Activated CD4-positive, alpha-beta T cell treated with anti-CD3 and anti-CD28 coated beads, Interleukin-2, amount 10 ng/mL, durations not matched to agents 7 days and 5 days (primary cell): ENCODE data around the gene TMEM80. TPM values are rescaled to one million over a fixed set of nuclear protein-coding genes. Genes with fewer than 3 reads are reported as not detected.

Experiments used
- CTCF ChIA-PET: fragments of 350-600 bp; sonication (Branson Sonifier 250); formaldehyde crosslinking; loops from one replicate; lab custom pipeline; 2021; ENCODE audit warnings: antibody characterized with exemption; lab: Charles Lee
- POLR2A ChIA-PET: fragments of 350-600 bp; sonication (Branson Sonifier 250); formaldehyde crosslinking; loops from one replicate; lab custom pipeline; 2021; ENCODE audit warnings: antibody characterized with exemption; lab: Charles Lee
- DNase-seq: peaks from one replicate; pipeline ENCODE4 v3.0.0-alpha.2; 2020
- H3K27ac Mint-ChIP-seq: one replicate; pipeline ENCODE4 v1.8.0; 2021; ENCODE audit warnings: mild to moderate bottlenecking, moderate library complexity, mixed read lengths
- H3K27me3 Mint-ChIP-seq: one replicate; pipeline ENCODE4 v1.8.0; 2021; ENCODE audit warnings: mixed read lengths
- H3K36me3 Mint-ChIP-seq: one replicate; pipeline ENCODE4 v1.8.0; 2021; ENCODE audit warnings: low read depth, mixed read lengths
- H3K4me1 Mint-ChIP-seq: one replicate; pipeline ENCODE4 v1.8.0; 2021; ENCODE audit warnings: mixed read lengths
- H3K4me3 Mint-ChIP-seq: one replicate; pipeline ENCODE4 v1.8.0; 2021; ENCODE audit warnings: mild to moderate bottlenecking, moderate library complexity, mixed read lengths
- H3K9me3 Mint-ChIP-seq: one replicate; pipeline ENCODE4 v1.8.0; 2021; ENCODE audit warnings: mixed read lengths
- total RNA-seq, 2 experiments: library from RNA; stranded (reverse); gene quantifications; one replicate each; pipeline ENCODE4 v1.2.3, GENCODE V29; 2021

TMEM80 gene
- total RNA-seq, 2 experiments from 2014 or later = 39.1 to 44.7 TPM

GRCh38 chr11:704781-705645 lies 9.4 kb downstream of the TMEM80 start:
- CTCF ChIA-PET = interaction anchor here (0.7 to 1.7 kb wide), 5 partner anchors 9 to 455 kb away, joined by 3 to 7 read pairs (median 3); partner anchors contain the start of genes DEAF1 and TMEM80
- Mint-ChIP-seq H3K27ac (no peak overlapping the region), H3K27me3 (peaks cover 8% of the 10 kb centered on the region), H3K36me3 (peaks cover 5% of the 10 kb centered on the region), H3K9me3 (no peaks in the 10 kb centered on the region), H3K4me1 (peaks cover 5% of the 10 kb centered on the region), H3K4me3 (no peak overlapping the region)
- no peak for DNase-seq
- POLR2A ChIA-PET = interaction anchor here (1.3 kb wide), 1 partner anchor 9 kb away, joined by 4 read pairs; the partner anchor contains the start of gene TMEM80

- ChIA-PET CTCF (interaction anchor here (0.9 to 1.7 kb wide), 4 partner anchors 10 to 455 kb away, joined by 3 to 7 read pairs (median 3); partner anchors contain the start of genes DEAF1 and TMEM80), POLR2A (no interaction called here)
- no peak within 1 kb of the TSS for H3K4me3 Mint-ChIP-seq
- H3K27ac Mint-ChIP-seq = no peak within 1 kb of the TSS
- H3K27me3 Mint-ChIP-seq = peaks cover 8% of the 10 kb centered on the region
- DNase-seq = no peak
- H3K36me3 Mint-ChIP-seq = peaks cover 1% of the 10 kb centered on the region
- H3K9me3 Mint-ChIP-seq = no peaks in the 10 kb centered on the region
- H3K4me1 Mint-ChIP-seq = peaks cover 6% of the 10 kb centered on the region
These were observed 10.2 kb downstream of the TMEM80 start, which contains the start of gene EPS8L2 for GRCh38 chr11:705646-706438. Gene EPS8L2, plus strand, starts transcription at chr11:706231. Its CDS starts 3,177 bp downstream, at chr11:709408.

- peaks cover 8% of the 10 kb centered on the region for H3K4me1 Mint-ChIP-seq
- peaks cover 1% of the 10 kb centered on the region for H3K36me3 Mint-ChIP-seq
- no peak overlapping the region for H3K27ac Mint-ChIP-seq
- ChIA-PET CTCF (interaction anchor here (1.0 to 1.8 kb wide), 5 partner anchors 11 to 456 kb away, joined by 3 to 9 read pairs (median 3); partner anchors contain the start of genes DEAF1 and TMEM80), POLR2A (no interaction called here)
- no peak for DNase-seq
- peaks cover 11% of the 10 kb centered on the region for H3K27me3 Mint-ChIP-seq
- H3K9me3 Mint-ChIP-seq = no peaks in the 10 kb centered on the region
- H3K4me3 Mint-ChIP-seq = no peak overlapping the region
These were observed 10.9 kb downstream of the TMEM80 start for GRCh38 chr11:706439-706956.

GRCh38 chr11:706957-707816 lies 11.6 kb downstream of the TMEM80 start:
- ChIA-PET CTCF (interaction anchor here (1.0 to 1.8 kb wide), 3 partner anchors 12 to 56 kb away, joined by 3 to 9 read pairs (median 3); partner anchors contain the start of genes DEAF1 and TMEM80), POLR2A (no interaction called here)
- peaks cover 8% of the 10 kb centered on the region for H3K4me1 Mint-ChIP-seq
- no peaks in the 10 kb centered on the region for H3K9me3 Mint-ChIP-seq
- DNase-seq = no peak
- H3K27ac Mint-ChIP-seq = no peak overlapping the region
- peaks cover 1% of the 10 kb centered on the region for H3K36me3 Mint-ChIP-seq
- H3K27me3 Mint-ChIP-seq = peaks cover 11% of the 10 kb centered on the region
- H3K4me3 Mint-ChIP-seq = no peak overlapping the region

GRCh38 chr11:707817-708420 lies 12.3 kb downstream of the TMEM80 start:
- CTCF ChIA-PET = interaction anchor here (0.6 to 1.8 kb wide), 4 partner anchors 12 to 55 kb away, joined by 3 to 9 read pairs (median 3); partner anchors contain the start of genes DEAF1 and TMEM80
- H3K4me3 Mint-ChIP-seq = no peak overlapping the region

GRCh38 chr11:708511-708910 lies 12.9 kb downstream of the TMEM80 start:
- no peak overlapping the region for H3K27ac Mint-ChIP-seq
- CTCF ChIA-PET = interaction anchor here (0.6 kb wide), 1 partner anchor 34 kb away, joined by 3 read pairs; no protein-coding TSS in a partner anchor
- H3K4me1 Mint-ChIP-seq = peaks cover 8% of the 10 kb centered on the region
- H3K36me3 Mint-ChIP-seq = peaks cover 1% of the 10 kb centered on the region
- H3K4me3 Mint-ChIP-seq = no peak overlapping the region
- DNase-seq = no peak
- POLR2A ChIA-PET = no interaction called here
- peaks cover 13% of the 10 kb centered on the region for H3K27me3 Mint-ChIP-seq
- no peaks in the 10 kb centered on the region for H3K9me3 Mint-ChIP-seq

More at GRCh38 chr11:707817-708420, 12.3 kb downstream of the TMEM80 start:
- H3K36me3 Mint-ChIP-seq = peaks cover 1% of the 10 kb centered on the region
- H3K9me3 Mint-ChIP-seq = no peaks in the 10 kb centered on the region
- no peak overlapping the region for H3K27ac Mint-ChIP-seq
- POLR2A ChIA-PET = no interaction called here
- H3K4me1 Mint-ChIP-seq = peaks cover 8% of the 10 kb centered on the region
- H3K27me3 Mint-ChIP-seq = peaks cover 11% of the 10 kb centered on the region
- no peak for DNase-seq

GRCh38 chr11:709109-709997 lies 13.7 kb downstream of the TMEM80 start:
- POLR2A ChIA-PET = no interaction called here
- CTCF ChIA-PET = no interaction called here
- peaks cover 13% of the 10 kb centered on the region for H3K27me3 Mint-ChIP-seq
- peaks cover 8% of the 10 kb centered on the region for H3K4me1 Mint-ChIP-seq
- no peaks in the 10 kb centered on the region for H3K9me3 Mint-ChIP-seq
- H3K4me3 Mint-ChIP-seq = no peak overlapping the region
- no peaks in the 10 kb centered on the region for H3K36me3 Mint-ChIP-seq
- no peak overlapping the region for H3K27ac Mint-ChIP-seq
- DNase-seq = no peak

- no peak overlapping the region for H3K27ac Mint-ChIP-seq
- peaks cover 15% of the 10 kb centered on the region for H3K27me3 Mint-ChIP-seq
- peaks cover 6% of the 10 kb centered on the region for H3K4me1 Mint-ChIP-seq
- POLR2A ChIA-PET = no interaction called here
- no peaks in the 10 kb centered on the region for H3K36me3 Mint-ChIP-seq
- CTCF ChIA-PET = interaction anchor here (2.3 kb wide), 1 partner anchor 12 kb away, joined by 8 read pairs; no protein-coding TSS in a partner anchor
- H3K9me3 Mint-ChIP-seq = peaks cover 3% of the 10 kb centered on the region
- H3K4me3 Mint-ChIP-seq = no peak overlapping the region
- DNase-seq = no peak
These were observed 18.8 kb downstream of the TMEM80 start for GRCh38 chr11:714436-714835.

GRCh38 chr11:719214-720016 lies 23.8 kb downstream of the TMEM80 start:
- no peak for DNase-seq
- Mint-ChIP-seq H3K9me3 (peaks cover 3% of the 10 kb centered on the region), H3K27me3 (peaks cover 28% of the 10 kb centered on the region), H3K4me1 (peaks cover 14% of the 10 kb centered on the region), H3K27ac (peak overlapping the region; percentile 48), H3K36me3 (no peaks in the 10 kb centered on the region), H3K4me3 (peak overlapping the region; percentile 25)
- POLR2A ChIA-PET = no interaction called here
- CTCF ChIA-PET = interaction anchor here (0.7 to 1.7 kb wide), 2 partner anchors 164 to 482 kb away, joined by 4 to 5 read pairs; no protein-coding TSS in a partner anchor
